Skeletal muscle tissue (tissue), 4 donors: ENCODE data around the gene CGB1. TPM values are rescaled to one million over a fixed set of nuclear protein-coding genes. Genes with fewer than 3 reads are reported as not detected.
A peak's percentile ranks its signal among the peaks of the same experiment; 100 is the strongest.

Experiments
- H3K27ac ChIP-seq: one replicate; pipeline ENCODE4 v1.7.0; 2013; ENCODE audit warnings: mild to moderate bottlenecking, low read depth, low read length, inconsistent platforms
- H3K27me3 ChIP-seq, 3 donors: one replicate each; pipeline ENCODE4 v1.7.0; 2013; ENCODE audit warnings: low read length in 3 of 3; ENCODE audit not compliant: control insufficient read depth in 3 of 3, insufficient read depth in 3 of 3
- H3K36me3 ChIP-seq, 3 donors: one replicate each; pipeline ENCODE4 v1.7.0; 2013; ENCODE audit warnings: low read length in 3 of 3; ENCODE audit not compliant: control insufficient read depth in 3 of 3, insufficient read depth in 3 of 3
- H3K4me1 ChIP-seq, 3 donors: one replicate each; pipeline ENCODE4 v1.7.0; 2013; ENCODE audit warnings: low read length in 3 of 3, mild to moderate bottlenecking in 3 of 3; ENCODE audit not compliant: control insufficient read depth in 3 of 3, insufficient read depth in 3 of 3
- H3K4me3 ChIP-seq, 3 donors: one replicate each; pipeline ENCODE4 v1.7.0; 2013; ENCODE audit warnings: low read length in 3 of 3
- H3K9ac ChIP-seq, 3 donors: one replicate each; pipeline ENCODE4 v1.7.0; 2013; ENCODE audit warnings: low read length in 3 of 3, mild to moderate bottlenecking in 3 of 3, moderate library complexity in 2 of 3, low read depth in 1 of 3
- H3K9me3 ChIP-seq, 3 donors: one replicate each; pipeline ENCODE4 v1.7.0; 2013; ENCODE audit warnings: low read length in 3 of 3; ENCODE audit not compliant: control insufficient read depth in 3 of 3
- total RNA-seq: library from RNA; depleted of rRNA; stranded (reverse); fragments of >200 nt; gene quantifications from one replicate; pipeline ENCODE4 v1.2.3, GENCODE V29; 2014
- donor health status: Osteomylitis.

The CGB1 gene
- total RNA-seq, 1 donor from 2014 or later = not detected

DNA sequence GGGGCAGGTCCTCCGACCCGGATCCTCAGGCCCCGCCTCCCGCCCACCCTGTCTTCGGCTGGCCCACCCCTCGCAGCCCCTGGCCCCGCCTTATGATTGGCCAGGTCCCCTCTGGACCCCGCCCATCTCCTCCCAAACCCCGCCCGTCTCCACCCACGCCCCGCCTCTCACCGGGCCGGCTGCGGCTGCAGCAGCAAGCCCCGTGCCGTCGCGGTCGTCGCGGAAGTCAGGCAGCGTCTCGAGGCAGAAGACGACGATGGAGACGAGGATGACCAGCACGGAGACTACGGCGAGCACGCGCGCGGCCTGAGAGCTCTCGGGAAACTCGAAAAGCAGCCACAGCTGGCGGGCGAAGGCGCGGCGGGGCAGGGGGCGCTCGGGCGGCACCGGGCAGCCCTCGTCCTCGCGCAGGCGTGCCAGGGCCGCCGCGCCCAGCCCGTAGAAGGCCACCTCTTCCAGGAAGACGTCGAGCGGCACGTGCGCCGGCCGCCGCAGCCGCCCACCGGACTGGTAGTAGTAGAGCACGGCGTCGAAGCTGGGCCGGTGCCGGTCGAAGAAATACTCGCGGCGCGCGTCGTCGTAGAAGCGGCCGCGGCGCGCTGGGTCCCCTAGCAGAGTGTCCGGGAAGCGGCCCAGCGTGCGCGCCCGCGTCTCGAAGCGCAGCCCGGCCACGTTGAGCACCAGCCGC is 35.3 kb upstream of the CGB1 start:
- Histone ChIP-seq H3K27me3 (peaks cover 3 to 14% (median 12%) of the 10 kb centered on the region in 3 donors), H3K9ac (peak overlapping the region; percentile 69 to 79 (median 70)), H3K36me3 (peaks cover 0 to 6% (median 3%) of the 10 kb centered on the region in 3 donors), H3K4me3 (peak overlapping the region in 2 of 3 donors; percentile 67), H3K27ac (peak overlapping the region; percentile 88), H3K4me1 (peaks cover 45 to 51% (median 49%) of the 10 kb centered on the region in 3 donors), H3K9me3 (no peaks in the 10 kb centered on the region)

GRCh38 chr19:49070416-49070815 is 33.7 kb upstream of the CGB1 start:
- H3K9me3 ChIP-seq = no peaks in the 10 kb centered on the region
- H3K27me3 ChIP-seq = peaks cover 3 to 14% (median 14%) of the 10 kb centered on the region in 3 donors
- H3K9ac ChIP-seq = peak overlapping the region in 1 of 3 donors; percentile 23
- H3K27ac ChIP-seq = peak overlapping the region; percentile 88
- peaks cover 0 to 6% (median 3%) of the 10 kb centered on the region in 3 donors for H3K36me3 ChIP-seq
- peaks cover 54 to 60% (median 59%) of the 10 kb centered on the region in 3 donors for H3K4me1 ChIP-seq
- peak overlapping the region in 2 of 3 donors; percentile 29 to 50 for H3K4me3 ChIP-seq

- peaks cover 3 to 16% (median 15%) of the 10 kb centered on the region in 3 donors for H3K27me3 ChIP-seq
- peak overlapping the region; percentile 43 for H3K27ac ChIP-seq
- H3K36me3 ChIP-seq = peaks cover 0 to 6% (median 3%) of the 10 kb centered on the region in 3 donors
- H3K9me3 ChIP-seq = no peaks in the 10 kb centered on the region
- H3K9ac ChIP-seq = no peak overlapping the region
- H3K4me3 ChIP-seq = peak overlapping the region in 1 of 3 donors; percentile 50
- peaks cover 46 to 57% (median 55%) of the 10 kb centered on the region in 3 donors for H3K4me1 ChIP-seq
Observed at GRCh38 chr19:49069026-49069425, 32.3 kb upstream of the CGB1 start.

DNA sequence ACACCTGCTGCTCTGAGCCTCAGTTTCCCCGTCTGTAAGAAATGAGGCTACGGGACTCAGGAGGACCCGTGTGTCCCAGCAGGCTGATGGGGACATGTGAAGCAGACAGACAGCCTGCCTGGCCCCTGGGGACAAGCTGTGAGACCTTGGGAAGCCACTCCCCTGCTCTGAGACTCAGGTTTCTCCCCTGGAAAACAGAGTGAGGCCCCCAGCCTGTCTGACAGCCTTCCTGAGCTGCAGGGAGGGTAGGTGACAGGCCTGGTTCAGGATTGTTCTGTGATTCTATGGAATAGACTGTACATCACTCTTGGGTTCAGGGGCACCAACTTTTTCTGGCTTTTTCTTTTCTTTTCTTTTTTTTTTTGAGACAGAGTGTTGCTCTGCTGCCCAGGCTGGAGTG is 30.9 kb upstream of the CGB1 start:
- peaks cover 0 to 17% (median 10%) of the 10 kb centered on the region in 3 donors for H3K27me3 ChIP-seq
- peaks cover 46 to 54% (median 52%) of the 10 kb centered on the region in 3 donors for H3K4me1 ChIP-seq
- peak overlapping the region; percentile 97 for H3K27ac ChIP-seq

GRCh38 chr19:49065905-49066512 is 29.3 kb upstream of the CGB1 start:
- Histone ChIP-seq H3K27ac (peak overlapping the region; percentile 97), H3K9ac (peak overlapping the region; percentile 83 to 87 (median 86))

More for the DNA sequence above, 30.9 kb upstream of the CGB1 start:
- H3K9ac ChIP-seq = peak overlapping the region; percentile 47 to 86 (median 61)
- no peaks in the 10 kb centered on the region for H3K9me3 ChIP-seq
- no peak overlapping the region for H3K4me3 ChIP-seq
- peaks cover 0 to 6% (median 3%) of the 10 kb centered on the region in 3 donors for H3K36me3 ChIP-seq

DNA sequence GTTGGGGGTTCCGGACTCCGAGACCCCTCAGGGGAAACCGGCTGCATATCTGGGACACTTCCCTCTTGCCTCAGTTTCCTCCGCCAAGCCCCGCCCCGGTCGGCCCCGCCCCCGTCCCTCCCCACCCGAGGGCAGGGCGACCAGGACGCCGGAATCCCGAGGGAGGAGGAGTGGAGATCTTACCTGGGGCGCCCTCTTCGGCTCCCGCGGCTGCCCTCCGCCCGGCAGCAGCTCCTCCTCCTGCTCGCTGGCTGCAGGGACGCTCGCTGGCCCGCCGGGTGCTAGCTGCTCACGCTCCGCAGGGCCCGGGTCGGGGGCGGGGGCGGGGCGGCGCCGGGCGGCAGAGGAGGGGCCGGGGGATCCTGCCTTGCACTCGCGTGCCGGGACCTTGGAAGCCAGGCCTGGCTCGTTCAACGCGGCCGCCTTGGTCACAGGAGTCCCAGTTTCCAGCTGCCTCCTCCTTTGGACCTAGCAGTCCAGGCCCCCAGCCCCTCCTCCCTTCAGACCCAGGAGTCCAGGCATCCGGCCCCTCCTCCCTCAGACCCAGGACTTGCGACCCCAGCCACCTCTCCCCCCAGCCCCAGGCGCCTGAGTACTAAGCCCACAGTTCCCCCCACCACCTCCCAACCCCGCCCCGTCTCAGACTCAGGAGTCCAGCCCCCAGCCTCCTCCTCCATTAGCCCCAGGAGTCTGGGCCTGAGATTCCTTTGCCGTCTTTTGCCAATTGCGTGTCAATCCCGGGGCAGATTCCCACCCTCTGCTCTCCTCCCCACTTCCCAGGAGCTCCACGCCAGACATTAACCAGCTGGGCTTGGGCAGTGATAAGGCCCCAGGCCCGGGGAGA is 28.3 kb upstream of the CGB1 start, which contains the start of gene NTF4:
NTF4 (minus strand) TSS at position 51 of the 844 bp plus-strand sequence. CDS start 2,821 bp downstream, outside the sequence.
- peak within 1 kb of the TSS; percentile 97 for H3K27ac ChIP-seq
- H3K4me3 ChIP-seq = peak within 1 kb of the TSS; percentile 60 to 70 (median 61)
- peaks cover 0 to 3% (median under 1%) of the 10 kb centered on the region in 3 donors for H3K36me3 ChIP-seq
- peaks cover 35 to 43% (median 39%) of the 10 kb centered on the region in 3 donors for H3K4me1 ChIP-seq
- peaks cover 0 to 11% (median 3%) of the 10 kb centered on the region in 3 donors for H3K27me3 ChIP-seq
- peak within 1 kb of the TSS; percentile 83 to 87 (median 86) for H3K9ac ChIP-seq
- H3K9me3 ChIP-seq = no peaks in the 10 kb centered on the region

More at GRCh38 chr19:49065905-49066512, 29.3 kb upstream of the CGB1 start:
- Histone ChIP-seq H3K36me3 (peaks cover 0 to 6% (median 3%) of the 10 kb centered on the region in 3 donors), H3K4me3 (peak overlapping the region; percentile 60 to 70 (median 61)), H3K9me3 (no peaks in the 10 kb centered on the region), H3K4me1 (peaks cover 42 to 53% (median 49%) of the 10 kb centered on the region in 3 donors), H3K27me3 (peaks cover 0 to 14% (median 10%) of the 10 kb centered on the region in 3 donors)

DNA sequence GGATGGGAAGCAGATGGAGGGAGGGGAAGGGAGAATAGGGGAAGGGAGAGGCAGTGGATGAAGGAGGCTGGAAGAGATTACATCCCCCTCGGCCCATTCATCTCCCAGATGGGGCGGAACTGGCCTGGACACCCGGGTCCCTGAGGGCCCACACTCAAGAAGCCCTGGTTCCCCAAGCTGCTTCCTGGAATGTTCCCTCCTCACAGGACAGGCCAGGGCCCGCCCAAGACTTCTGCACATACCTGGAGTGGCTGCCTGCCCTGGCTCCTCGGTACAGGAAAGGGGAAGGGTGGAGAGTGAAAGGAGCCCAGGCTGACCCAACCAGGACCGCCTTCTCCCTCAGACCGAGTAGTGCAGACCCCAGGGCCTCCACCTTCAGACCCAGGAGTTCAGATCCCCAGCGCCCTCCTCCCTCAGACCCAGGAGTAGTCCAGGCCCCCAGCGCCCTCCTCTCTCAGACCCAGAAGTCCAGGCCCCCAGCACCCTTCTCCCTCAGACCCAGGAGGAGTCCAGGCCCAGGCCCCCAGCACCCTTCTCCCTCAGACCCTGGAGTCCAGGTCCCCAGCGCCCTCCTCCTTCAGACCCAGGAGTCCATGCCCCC is 27.4 kb upstream of the CGB1 start:
- peak overlapping the region in 2 of 3 donors; percentile 38 to 45 for H3K9ac ChIP-seq
- H3K36me3 ChIP-seq = no peaks in the 10 kb centered on the region
- H3K27ac ChIP-seq = peak overlapping the region; percentile 97
- peaks cover 0 to 11% (median 3%) of the 10 kb centered on the region in 3 donors for H3K27me3 ChIP-seq
- H3K4me1 ChIP-seq = peaks cover 27 to 34% (median 30%) of the 10 kb centered on the region in 3 donors
- no peaks in the 10 kb centered on the region for H3K9me3 ChIP-seq
- H3K4me3 ChIP-seq = no peak overlapping the region

- no peak overlapping the region for H3K9ac ChIP-seq
- no peak overlapping the region for H3K4me3 ChIP-seq
- H3K9me3 ChIP-seq = no peaks in the 10 kb centered on the region
- no peak overlapping the region for H3K27ac ChIP-seq
- H3K4me1 ChIP-seq = peaks cover 16 to 29% (median 28%) of the 10 kb centered on the region in 3 donors
- no peaks in the 10 kb centered on the region for H3K36me3 ChIP-seq
- peaks cover 0 to 11% (median 3%) of the 10 kb centered on the region in 3 donors for H3K27me3 ChIP-seq
Observed at GRCh38 chr19:49061445-49061844, 24.8 kb upstream of the CGB1 start.

GRCh38 chr19:49061000-49061399 is 24.3 kb upstream of the CGB1 start:
- Histone ChIP-seq H3K9me3 (no peaks in the 10 kb centered on the region), H3K27ac (no peak overlapping the region), H3K4me3 (no peak overlapping the region), H3K27me3 (peaks cover 0 to 11% (median 3%) of the 10 kb centered on the region in 3 donors), H3K4me1 (peaks cover 13 to 30% (median 26%) of the 10 kb centered on the region in 3 donors), H3K36me3 (no peaks in the 10 kb centered on the region), H3K9ac (no peak overlapping the region)
